H1 (cell line): Measurements from ENCODE around the gene LRRC18. TPM values are rescaled to one million over a fixed set of nuclear protein-coding genes. Genes with fewer than 3 reads are reported as not detected.

Experiments
- CTCF ChIA-PET: fragments of 300-600 bp; sonication (Branson Sonifier 250); formaldehyde crosslinking; loops from one replicate; lab custom pipeline; 2021; ENCODE audit not compliant: partially characterized antibody; lab: Charles Lee
- POLR2A ChIA-PET: fragments of 300-600 bp; sonication (Branson Sonifier 250); formaldehyde crosslinking; loops from one replicate; lab custom pipeline; 2021; ENCODE audit warnings: inconsistent platforms; ENCODE audit not compliant: partially characterized antibody; lab: Charles Lee
- DNase-seq, 2 experiments: peaks; one replicate each; pipeline versions ENCODE4 v3.0.0 to v3.0.0-alpha.2; 2010 to 2022; ENCODE audit warnings: low spot score in 2 of 2, low read depth in 1 of 2, mixed read lengths in 1 of 2
- FAIRE-seq: peaks from 2 replicates; lab custom pipeline; 2011; peaks lifted over from hg19 to GRCh38; lab: Jason Lieb, UNC
- H2AFZ ChIP-seq: 2 replicates; pipeline ENCODE4 v1.8.1; 2012; ENCODE audit warnings: low read length, inconsistent platforms
- H2AK5ac ChIP-seq: 2 replicates; pipeline ENCODE4 v1.6.1; 2013; ENCODE audit warnings: low read depth, low read length
- H2BK120ac ChIP-seq: replicated peaks from 2 replicates; pipeline ENCODE3; 2013; ENCODE audit warnings: low read depth, low read length, inconsistent platforms
- H2BK12ac ChIP-seq: 2 replicates; pipeline ENCODE4 v1.6.1; 2013; ENCODE audit warnings: low read depth, low read length
- H2BK15ac ChIP-seq: 2 replicates; pipeline ENCODE4 v1.6.1; 2013; ENCODE audit warnings: low read length
- H2BK20ac ChIP-seq: 2 replicates; pipeline ENCODE4 v1.6.1; 2013; ENCODE audit warnings: low read length
- H2BK5ac ChIP-seq: 2 replicates; pipeline ENCODE4 v1.6.1; 2013; ENCODE audit warnings: low read depth, low read length
- H3K14ac ChIP-seq: 2 replicates; pipeline ENCODE4 v1.6.1; 2013; ENCODE audit warnings: inconsistent platforms; ENCODE audit not compliant: insufficient read length
- H3K18ac ChIP-seq: 2 replicates; pipeline ENCODE4 v1.6.1; 2013; ENCODE audit warnings: low read length; ENCODE audit errors: extremely low read depth
- H3K23ac ChIP-seq: 2 replicates; pipeline ENCODE4 v1.6.1; 2013; ENCODE audit warnings: inconsistent platforms; ENCODE audit not compliant: insufficient read length
- H3K23me2 ChIP-seq: 2 replicates; pipeline ENCODE4 v1.6.1; 2013; ENCODE audit warnings: low read depth, low read length
- H3K27ac ChIP-seq: 2 replicates; pipeline ENCODE4 v1.6.1; 2011; ENCODE audit warnings: low read depth, low read length, inconsistent platforms
- H3K27me3 ChIP-seq, 4 experiments: replicated peaks in 1 of 4; 1 replicate in 1 of 4; 2 replicates in 3 of 4; pipeline versions ENCODE4 v1.6.1 to v1.8.1; 2011 to 2013; ENCODE audit warnings: low read length in 3 of 4, mild to moderate bottlenecking in 3 of 4, inconsistent platforms in 2 of 4, mixed read lengths in 2 of 4, moderate library complexity in 1 of 4; ENCODE audit not compliant: control insufficient read depth in 3 of 4, insufficient read depth in 3 of 4; ENCODE audit errors: extremely low read depth in 1 of 4
- H3K36me3 ChIP-seq, 4 experiments: 2 replicates each; pipeline versions ENCODE4 v1.6.1 to v1.8.1; 2011 to 2013; ENCODE audit warnings: mild to moderate bottlenecking in 4 of 4, low read length in 3 of 4, moderate library complexity in 2 of 4, control low read depth in 1 of 4, inconsistent platforms in 1 of 4; ENCODE audit not compliant: insufficient read depth in 4 of 4, control insufficient read depth in 2 of 4
- H3K4ac ChIP-seq: replicated peaks from 2 replicates; pipeline ENCODE3; 2013; ENCODE audit warnings: low read length, low read depth, mixed read lengths, inconsistent platforms; ENCODE audit not compliant: insufficient read length
- H3K4me1 ChIP-seq, 4 experiments: replicated peaks in 1 of 4; 1 replicate in 1 of 4; 2 replicates in 3 of 4; pipeline versions ENCODE4 v1.6.1 to v1.8.1; 2011 to 2013; ENCODE audit warnings: low read length in 3 of 4, inconsistent platforms in 2 of 4, mixed read lengths in 1 of 4; ENCODE audit not compliant: insufficient read depth in 4 of 4, control insufficient read depth in 3 of 4
- H3K4me2 ChIP-seq, 2 experiments: 2 replicates each; pipeline versions ENCODE4 v1.6.1 to v1.8.1; 2011 to 2013; ENCODE audit warnings: low read depth in 2 of 2, low read length in 2 of 2, control low read depth in 1 of 2, inconsistent platforms in 1 of 2, mild to moderate bottlenecking in 1 of 2; ENCODE audit not compliant: insufficient read depth in 1 of 2
- H3K4me3 ChIP-seq, 4 experiments: fragments of 200-600, 300-600 bp in 1 of 4; sonication (generic), shearing (Covaris generic), sonication (Bioruptor Twin) in 1 of 4; 2 replicates each; pipeline versions ENCODE4 v1.5.1 to v1.8.1; 2011 to 2016; ENCODE audit warnings: low read length in 4 of 4, low read depth in 3 of 4, control low read depth in 2 of 4, inconsistent platforms in 2 of 4, mild to moderate bottlenecking in 2 of 4, mixed read lengths in 1 of 4, moderate library complexity in 1 of 4; ENCODE audit not compliant: insufficient read depth in 2 of 4; ENCODE audit errors: extremely low read depth in 1 of 4
- H3K56ac ChIP-seq: replicated peaks from 2 replicates; pipeline ENCODE3; 2013; ENCODE audit warnings: low read depth, mild to moderate bottlenecking, mixed read lengths, low read length, inconsistent platforms; ENCODE audit not compliant: insufficient read length
- H3K79me1 ChIP-seq: 2 replicates; pipeline ENCODE4 v1.6.1; 2013; ENCODE audit warnings: low read depth, low read length, control low read depth
- H3K79me2 ChIP-seq, 2 experiments: 2 replicates each; pipeline versions ENCODE4 v1.6.1 to v1.8.1; 2012 to 2013; ENCODE audit warnings: low read length in 2 of 2, mild to moderate bottlenecking in 2 of 2, inconsistent platforms in 1 of 2; ENCODE audit not compliant: insufficient read depth in 2 of 2, control insufficient read depth in 1 of 2
- H3K9ac ChIP-seq, 4 experiments: replicated peaks in 1 of 4; 1 replicate in 1 of 4; 2 replicates in 3 of 4; pipeline versions ENCODE4 v1.6.1 to v1.8.1; 2011 to 2013; ENCODE audit warnings: low read depth in 3 of 4, low read length in 3 of 4, control low read depth in 2 of 4, mild to moderate bottlenecking in 2 of 4, moderate library complexity in 2 of 4, inconsistent platforms in 1 of 4; ENCODE audit errors: extremely low read depth in 1 of 4
- H3K9me3 ChIP-seq, 2 experiments: 2 replicates each; pipeline versions ENCODE4 v1.6.1 to v1.8.1; 2012 to 2013; ENCODE audit warnings: mild to moderate bottlenecking in 2 of 2, moderate library complexity in 2 of 2, control low read depth in 1 of 2, inconsistent platforms in 1 of 2, low read depth in 1 of 2, low read length in 1 of 2, mixed read lengths in 1 of 2; ENCODE audit not compliant: insufficient read depth in 2 of 2
- H4K20me1 ChIP-seq, 2 experiments: replicated peaks in 1 of 2; 2 replicates each; pipeline versions ENCODE3 to v1.8.1; 2011 to 2013; ENCODE audit warnings: inconsistent platforms in 2 of 2, low read length in 2 of 2, mild to moderate bottlenecking in 1 of 2; ENCODE audit not compliant: insufficient read depth in 2 of 2, control insufficient read depth in 1 of 2
- H4K5ac ChIP-seq: 2 replicates; pipeline ENCODE4 v1.6.1; 2013; ENCODE audit warnings: low read length, low read depth, mixed read lengths, inconsistent platforms; ENCODE audit not compliant: insufficient read length
- H4K8ac ChIP-seq: 2 replicates; pipeline ENCODE4 v1.8.0; 2013; ENCODE audit warnings: mild to moderate bottlenecking, moderate library complexity, low read length, inconsistent platforms; ENCODE audit not compliant: insufficient read depth; ENCODE audit errors: extremely low read depth
- H4K91ac ChIP-seq: replicated peaks from 2 replicates; pipeline ENCODE3; 2013; ENCODE audit warnings: low read length, mixed read lengths, inconsistent platforms; ENCODE audit not compliant: insufficient read length
- BACH1 ChIP-seq: IDR thresholded peaks from 2 replicates; pipeline ENCODE4 v1.6.1; 2012; ENCODE audit warnings: low read length, improper control_type of control experiment
- CTCF ChIP-seq, 3 experiments: IDR thresholded peaks; 1 replicate in 2 of 3; 2 replicates in 1 of 3; pipeline versions ENCODE4 v1.5.1 to v1.6.1; 2011; ENCODE audit warnings: low read length in 3 of 3, mild to moderate bottlenecking in 3 of 3, inconsistent platforms in 2 of 3, low read depth in 1 of 3, moderate library complexity in 1 of 3; ENCODE audit not compliant: insufficient read depth in 1 of 3; ENCODE audit errors: control extremely low read depth in 1 of 3
- EGR1 ChIP-seq: IDR thresholded peaks from 2 replicates; pipeline ENCODE4 v1.6.1; 2011; ENCODE audit warnings: low read depth, low read length, borderline replicate concordance
- EZH2 ChIP-seq: fragments of 200-600 bp; sonication (generic); IDR thresholded peaks from 2 replicates; pipeline ENCODE4 v1.7.1; 2012; ENCODE audit warnings: low read depth, mild to moderate bottlenecking, moderate library complexity, low read length, inconsistent platforms; ENCODE audit not compliant: severe bottlenecking
- TAF7 ChIP-seq: optimal IDR thresholded peaks from 2 replicates; pipeline ENCODE3; 2011; ENCODE audit warnings: low read depth, mild to moderate bottlenecking, inconsistent platforms, low read length, moderate library complexity, borderline replicate concordance
- WGBS, 2 experiments: shearing (Covaris generic) in 1 of 2; methylation state at CpG; one replicate each; pipeline versions ENCODE4 v1.1.6 to v1.1.7; 2013 to 2015; ENCODE audit warnings: low lambda C conversion rate in 2 of 2, mixed read lengths in 2 of 2, inconsistent platforms in 1 of 2, low coverage in 1 of 2, missing lambda C conversion rate in 1 of 2; ENCODE audit not compliant: insufficient replicate concordance in 2 of 2, insufficient coverage in 1 of 2, insufficient read length in 1 of 2; ENCODE audit errors: extremely low coverage in 1 of 2, missing lambda C conversion rate in 1 of 2; 5-methylcytosine and 5-hydroxymethylcytosine counted together
- polyA plus RNA-seq, 7 experiments: library from polyadenylated mRNA; depleted of rRNA in 3 of 7; stranded (reverse) in 5 of 7; unstranded in 2 of 7; fragments of >200 nt in 5 of 7; fragments of 200-250 nt in 2 of 7; gene quantifications; 1 replicate in 5 of 7; 2 replicates in 1 of 7; 4 replicates in 1 of 7; pipeline versions ENCODE4 v1.2.1 to v1.2.3, GENCODE V29; 2011 to 2013; ENCODE audit warnings: missing spikeins in 2 of 7, mixed read lengths in 2 of 7
- total RNA-seq: library from RNA; stranded (reverse); fragmentation: NEBNext Ultra II Directional; extraction: Animal tissue kit (Norgen Biotek cat#: 25700); gene quantifications from 2 replicates; pipeline ENCODE4 v1.2.1, GENCODE V29; 2021

The LRRC18 gene
- total and polyA plus RNA-seq, 2 of the 8 experiments (the other 6 are each of a cell fraction or from before 2014, with no cell fraction given): not detected

- H2AK5ac ChIP-seq: no peak overlapping the region
- no peak overlapping the region for H3K56ac ChIP-seq
- no peak overlapping the region for H3K4ac ChIP-seq
- CTCF ChIA-PET: interaction anchor here (0.6 to 2.6 kb wide), 9 partner anchors 9 to 718 kb away, joined by 3 to 7 read pairs (median 4); no protein-coding TSS in a partner anchor
- H3K36me3 ChIP-seq: no peaks in the 10 kb centered on the region
- H3K27me3 ChIP-seq: no peaks in the 10 kb centered on the region
- no peak overlapping the region for H3K9ac ChIP-seq
- 94% methylated on average over 7 of the region's 7 CpGs; no CpG with 5 or more reads in 1 of the 2 experiments for WGBS, 2 experiments
- H3K79me1 ChIP-seq: no peaks in the 10 kb centered on the region
- H2BK20ac ChIP-seq: no peak overlapping the region
- H3K9me3 ChIP-seq: no peaks in the 10 kb centered on the region
- no peak overlapping the region for H2BK12ac ChIP-seq
- H3K4me3 ChIP-seq: no peak overlapping the region
- no peak overlapping the region for H3K4me2 ChIP-seq
- no peaks in the 10 kb centered on the region; the same call in 1 of the 2 replicates for H3K23me2 ChIP-seq
- H3K79me2 ChIP-seq: no peaks in the 10 kb centered on the region
- no peak for TF ChIP-seq BACH1
- TF ChIP-seq TAF7: no peak
- TF ChIP-seq EZH2: no peak
- no peak for TF ChIP-seq EGR1
- TF ChIP-seq CTCF (IDR thresholded peaks at IDR 0.05; ENCODE audit: control extremely low read depth in 1 of 3, insufficient read depth in 1 of 3, low read depth in 1 of 3, low read length in 3 of 3): no peak
- TF ChIP-seq, all 59 proteins: peak for 0
- no peak for FAIRE-seq
- Histone ChIP-seq H4K20me1 (no peaks in the 10 kb centered on the region), H2BK120ac (no peak overlapping the region), H4K5ac (no peak overlapping the region), H2BK5ac (no peak overlapping the region), H3K18ac (no peak overlapping the region), H3K4me1 (peaks cover 0 to 3% (median 0%) of the 10 kb centered on the region in 4 experiments; a peak in 3 of 7 replicates), H3K23ac (no peak overlapping the region), H2AFZ (no peak overlapping the region), H4K8ac (no peak overlapping the region), H2BK15ac (no peak overlapping the region), H3K27ac (no peak overlapping the region), H3K14ac (no peak overlapping the region), H4K91ac (no peak overlapping the region)
- peak in 1 of 2 experiments; percentile 13 for DNase-seq
- POLR2A ChIA-PET: interaction anchor here (0.6 kb wide), 1 partner anchor 131 kb away, joined by 3 read pairs; no protein-coding TSS in a partner anchor
Observed at GRCh38 chr10:48932831-48933664, 6.6 kb downstream of the LRRC18 start.
